Measurements from ENCODE around the gene ZNF117. TPM values are rescaled to one million over a fixed set of nuclear protein-coding genes. Genes with fewer than 3 reads are reported as not detected.
"Not testable (repeated sequence)": the region's sequence is repeated elsewhere in the genome, so short reads cannot be mapped to it uniquely, and the experiment has no call there.

ZNF117 gene
- total RNA-seq, 3 donors from 2014 or later, result 3.8 to 7.0 (median 6.3) TPM

DNA sequence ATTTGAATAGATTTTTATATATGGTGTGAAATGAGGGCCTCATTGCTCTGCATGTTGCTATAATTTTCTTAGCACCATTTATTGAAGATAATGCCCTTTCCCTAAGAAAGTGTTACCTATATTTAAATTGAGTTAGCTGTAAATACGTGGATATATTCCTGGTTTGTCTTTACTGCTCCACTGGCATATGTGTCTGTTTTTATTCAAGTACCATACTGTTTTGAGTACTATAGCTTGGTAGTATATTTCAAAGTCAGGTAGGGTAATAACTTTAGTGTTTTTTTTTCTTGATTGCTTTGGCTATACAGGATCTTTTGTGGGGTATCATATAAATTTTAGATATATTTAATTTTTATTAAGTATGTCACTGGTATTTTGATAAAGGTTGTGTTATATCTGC, 56.4 kb downstream of the ZNF117 start:
- intact Hi-C loops (cut with DNase I, micrococcal nuclease), result no loop called here
- H3K9me3 ChIP-seq, result peaks cover 44% of the 10 kb centered on the region
- no peak for ATAC-seq

DNA sequence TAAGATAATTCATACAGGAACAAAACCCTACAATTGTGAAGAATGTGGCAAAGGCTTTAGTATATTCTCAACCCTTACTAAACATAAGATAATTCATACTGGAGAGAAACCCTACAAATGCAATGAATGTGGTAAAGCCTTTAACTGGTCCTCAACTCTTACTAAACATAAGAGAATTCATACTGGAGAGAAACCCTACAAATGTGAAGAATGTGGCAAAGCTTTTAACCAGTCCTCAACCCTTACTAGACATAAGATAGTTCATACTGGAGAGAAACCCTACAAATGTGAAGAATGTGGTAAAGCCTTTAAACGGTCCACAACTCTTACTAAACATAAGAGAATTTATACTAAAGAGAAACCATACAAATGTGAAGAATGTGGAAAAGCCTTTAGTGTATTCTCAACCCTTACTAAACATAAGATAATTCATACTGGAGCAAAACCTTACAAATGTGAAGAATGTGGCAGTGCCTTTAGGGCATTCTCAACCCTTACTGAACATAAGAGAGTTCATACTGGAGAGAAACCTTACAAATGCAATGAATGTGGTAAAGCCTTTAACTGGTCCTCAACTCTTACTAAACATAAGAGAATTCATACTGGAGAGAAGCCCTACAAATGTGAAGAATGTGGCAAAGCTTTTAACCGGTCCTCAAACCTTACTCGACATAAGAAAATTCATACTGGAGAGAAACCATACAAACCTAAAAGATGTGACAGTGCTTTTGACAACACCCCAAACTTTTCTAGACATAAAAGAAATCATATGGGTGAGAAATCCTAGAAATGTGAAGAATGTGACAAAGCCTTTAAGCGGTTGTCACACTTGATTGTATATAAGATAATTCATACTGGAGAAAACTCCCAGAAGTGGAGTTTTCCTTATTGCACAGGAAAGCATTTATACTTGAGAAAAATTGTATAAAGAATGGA, 62.3 kb downstream of the ZNF117 start:
- H3K36me3 ChIP-seq (ENCODE audit: low read depth); intact Hi-C loops (cut with DNase I, micrococcal nuclease): not testable (repeated sequence)
- peaks cover 83% of the 10 kb centered on the region for H3K9me3 ChIP-seq

More for the DNA sequence above, 56.4 kb downstream of the ZNF117 start:
- Histone ChIP-seq H3K4me1 (ENCODE audit: low read depth) (no peaks in the 10 kb centered on the region), H3K36me3 (ENCODE audit: low read depth) (no peaks in the 10 kb centered on the region), H3K4me3 (no peak overlapping the region)
- DNase-seq, result no peak
- TF ChIP-seq, protein P1, sequence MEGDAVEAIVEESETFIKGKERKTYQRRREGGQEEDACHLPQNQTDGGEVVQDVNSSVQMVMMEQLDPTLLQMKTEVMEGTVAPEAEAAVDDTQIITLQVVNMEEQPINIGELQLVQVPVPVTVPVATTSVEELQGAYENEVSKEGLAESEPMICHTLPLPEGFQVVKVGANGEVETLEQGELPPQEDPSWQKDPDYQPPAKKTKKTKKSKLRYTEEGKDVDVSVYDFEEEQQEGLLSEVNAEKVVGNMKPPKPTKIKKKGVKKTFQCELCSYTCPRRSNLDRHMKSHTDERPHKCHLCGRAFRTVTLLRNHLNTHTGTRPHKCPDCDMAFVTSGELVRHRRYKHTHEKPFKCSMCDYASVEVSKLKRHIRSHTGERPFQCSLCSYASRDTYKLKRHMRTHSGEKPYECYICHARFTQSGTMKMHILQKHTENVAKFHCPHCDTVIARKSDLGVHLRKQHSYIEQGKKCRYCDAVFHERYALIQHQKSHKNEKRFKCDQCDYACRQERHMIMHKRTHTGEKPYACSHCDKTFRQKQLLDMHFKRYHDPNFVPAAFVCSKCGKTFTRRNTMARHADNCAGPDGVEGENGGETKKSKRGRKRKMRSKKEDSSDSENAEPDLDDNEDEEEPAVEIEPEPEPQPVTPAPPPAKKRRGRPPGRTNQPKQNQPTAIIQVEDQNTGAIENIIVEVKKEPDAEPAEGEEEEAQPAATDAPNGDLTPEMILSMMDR (IDR thresholded peaks at IDR 0.05), result no peak

More for the DNA sequence above, 62.3 kb downstream of the ZNF117 start:
- not testable (repeated sequence) for H3K4me3 ChIP-seq; H3K4me1 ChIP-seq (ENCODE audit: low read depth); ATAC-seq; DNase-seq

Other genes starting within 250 kb of the ZNF117 start
- 1 to 10 TPM; 7.4 to 8.6 (median 8.5) TPM for gene ZNF138, start 196.6 kb downstream of the ZNF117 start, total RNA-seq
- 1 to 10 TPM; 6.5 to 7.6 (median 6.9) TPM for gene ZNF273, start 87.8 kb downstream of the ZNF117 start, total RNA-seq
- 10 to 100 TPM in 1 of 3 donors, 1 to 10 TPM in 2; 6.8 to 13.5 (median 9.0) TPM for gene ERV3-1, start 15.7 kb upstream of the ZNF117 start, total RNA-seq

Data from mucosa of descending colon (tissue), 3 donors.